Uterus (tissue), 2 donors: ENCODE data around the gene NPHS2.

ENCODE experiments used
- POLR2A ChIP-seq, 2 donors: fragments of 450-650 bp; IDR thresholded peaks; one replicate each; pipeline ENCODE4 v1.6.1; 2016; ENCODE audit warnings: antibody characterized with exemption in 2 of 2, mild to moderate bottlenecking in 1 of 2, moderate library complexity in 1 of 2
- TF ChIP-seq, protein P1 (sequence below), 4 experiments: fragments of 200-600 bp in 2 of 4; fragments of 450-650 bp in 2 of 4; sonication (generic) in 2 of 4; IDR thresholded peaks; one replicate each; pipeline ENCODE4 v1.5.1; 2016 to 2019; ENCODE audit warnings: antibody characterized with exemption in 4 of 4, mild to moderate bottlenecking in 2 of 4, moderate library complexity in 1 of 4

GRCh38 chr1:179510038-179510437, 65.7 kb downstream of the NPHS2 start:
- TF ChIP-seq, protein P1, sequence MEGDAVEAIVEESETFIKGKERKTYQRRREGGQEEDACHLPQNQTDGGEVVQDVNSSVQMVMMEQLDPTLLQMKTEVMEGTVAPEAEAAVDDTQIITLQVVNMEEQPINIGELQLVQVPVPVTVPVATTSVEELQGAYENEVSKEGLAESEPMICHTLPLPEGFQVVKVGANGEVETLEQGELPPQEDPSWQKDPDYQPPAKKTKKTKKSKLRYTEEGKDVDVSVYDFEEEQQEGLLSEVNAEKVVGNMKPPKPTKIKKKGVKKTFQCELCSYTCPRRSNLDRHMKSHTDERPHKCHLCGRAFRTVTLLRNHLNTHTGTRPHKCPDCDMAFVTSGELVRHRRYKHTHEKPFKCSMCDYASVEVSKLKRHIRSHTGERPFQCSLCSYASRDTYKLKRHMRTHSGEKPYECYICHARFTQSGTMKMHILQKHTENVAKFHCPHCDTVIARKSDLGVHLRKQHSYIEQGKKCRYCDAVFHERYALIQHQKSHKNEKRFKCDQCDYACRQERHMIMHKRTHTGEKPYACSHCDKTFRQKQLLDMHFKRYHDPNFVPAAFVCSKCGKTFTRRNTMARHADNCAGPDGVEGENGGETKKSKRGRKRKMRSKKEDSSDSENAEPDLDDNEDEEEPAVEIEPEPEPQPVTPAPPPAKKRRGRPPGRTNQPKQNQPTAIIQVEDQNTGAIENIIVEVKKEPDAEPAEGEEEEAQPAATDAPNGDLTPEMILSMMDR (IDR thresholded peaks at IDR 0.05) = no peak
- TF ChIP-seq POLR2A (IDR thresholded peaks at IDR 0.05) = no peak
